HFFc6 (cell line): Measurements from ENCODE around the gene ANKRD13D. TPM values are rescaled to one million over a fixed set of nuclear protein-coding genes. Genes with fewer than 3 reads are reported as not detected.

Source experiments
- DNase-seq: peaks from one replicate; pipeline ENCODE4 v3.0.0-alpha.2; 2018
- H3K27ac Mint-ChIP-seq: 2 replicates; pipeline ENCODE4 v1.8.0; 2020; ENCODE audit warnings: mild to moderate bottlenecking, mixed read lengths
- H3K27me3 Mint-ChIP-seq: 2 replicates; pipeline ENCODE4 v1.8.0; 2021; ENCODE audit warnings: mild to moderate bottlenecking, moderate library complexity, mixed read lengths; ENCODE audit not compliant: insufficient read depth
- H3K36me3 Mint-ChIP-seq: 2 replicates; pipeline ENCODE4 v1.8.0; 2021; ENCODE audit warnings: low read depth, mixed read lengths
- H3K4me1 Mint-ChIP-seq: 2 replicates; pipeline ENCODE4 v1.8.0; 2020; ENCODE audit warnings: low read depth, mixed read lengths
- H3K4me3 Mint-ChIP-seq: 2 replicates; pipeline ENCODE4 v1.8.0; 2020; ENCODE audit warnings: mild to moderate bottlenecking, moderate library complexity, mixed read lengths
- H3K9me3 Mint-ChIP-seq: 2 replicates; pipeline ENCODE4 v1.8.0; 2020; ENCODE audit warnings: mild to moderate bottlenecking, mixed read lengths
- CTCF ChIP-seq: fragments of 200-600 bp; sonication (generic); IDR thresholded peaks from 2 replicates; pipeline ENCODE4 v1.5.0; 2021; ENCODE audit warnings: antibody characterized with exemption, mild to moderate bottlenecking
- total RNA-seq, 6 experiments: library from RNA; stranded (reverse); fragmentation: NEBNext Ultra II Directional; extraction: Animal tissue kit (Norgen Biotek cat#: 25700); gene quantifications; 2 replicates in 1 of 6; 3 replicates in 5 of 6; pipeline ENCODE4 v1.2.3, GENCODE V29; 2021

Gene ANKRD13D
- total RNA-seq, 6 experiments from 2014 or later, result 24.7 to 34.6 (median 26.4) TPM

GRCh38 chr11:67299471-67300191, 10.5 kb downstream of the ANKRD13D start:
- H3K9me3 Mint-ChIP-seq, result peaks cover 22% of the 10 kb centered on the region
- H3K36me3 Mint-ChIP-seq, result peaks cover 31% of the 10 kb centered on the region
- H3K4me3 Mint-ChIP-seq, result no peak overlapping the region
- H3K27me3 Mint-ChIP-seq, result no peaks in the 10 kb centered on the region
- TF ChIP-seq CTCF, result no peak
- no peak overlapping the region for H3K27ac Mint-ChIP-seq
- DNase-seq, result no peak
- H3K4me1 Mint-ChIP-seq, result peaks cover 2% of the 10 kb centered on the region; the same call in 1 of the 2 replicates

- Mint-ChIP-seq H3K4me3 (no peak overlapping the region), H3K9me3 (peaks cover 17% of the 10 kb centered on the region), H3K27ac (no peak overlapping the region), H3K36me3 (peaks cover 24% of the 10 kb centered on the region), H3K27me3 (no peaks in the 10 kb centered on the region), H3K4me1 (peaks cover 5% of the 10 kb centered on the region; the same call in 1 of the 2 replicates)
- no peak for TF ChIP-seq CTCF
- no peak for DNase-seq
Measured at GRCh38 chr11:67300256-67300755, 11.2 kb downstream of the ANKRD13D start.

GRCh38 chr11:67300756-67301312, 11.7 kb downstream of the ANKRD13D start:
- H3K9me3 Mint-ChIP-seq, result peaks cover 13% of the 10 kb centered on the region
- no peaks in the 10 kb centered on the region for H3K27me3 Mint-ChIP-seq
- H3K27ac Mint-ChIP-seq, result no peak overlapping the region
- peaks cover 5% of the 10 kb centered on the region; the same call in 1 of the 2 replicates for H3K4me1 Mint-ChIP-seq
- no peak overlapping the region for H3K4me3 Mint-ChIP-seq
- DNase-seq, result no peak
- H3K36me3 Mint-ChIP-seq, result peaks cover 19% of the 10 kb centered on the region
- TF ChIP-seq CTCF, result no peak

- Mint-ChIP-seq H3K9me3 (peaks cover 7% of the 10 kb centered on the region), H3K36me3 (peaks cover 13% of the 10 kb centered on the region), H3K4me1 (peaks cover 5% of the 10 kb centered on the region; the same call in 1 of the 2 replicates), H3K4me3 (no peak overlapping the region), H3K27ac (no peak overlapping the region), H3K27me3 (no peaks in the 10 kb centered on the region)
- no peak for DNase-seq
- TF ChIP-seq CTCF, result no peak
Measured at GRCh38 chr11:67301313-67301921, 12.3 kb downstream of the ANKRD13D start.

- Mint-ChIP-seq H3K36me3 (peaks cover 7% of the 10 kb centered on the region), H3K27ac (no peak overlapping the region)
- TF ChIP-seq CTCF, result no peak
Measured at GRCh38 chr11:67301951-67302516, 12.9 kb downstream of the ANKRD13D start.

More at GRCh38 chr11:67301951-67302516, 12.9 kb downstream of the ANKRD13D start:
- no peak for DNase-seq
- H3K4me1 Mint-ChIP-seq, result peaks cover 5% of the 10 kb centered on the region; the same call in 1 of the 2 replicates
- 0 out of 2 replicates have a peak, but pooled peaks cover 1% of the 10 kb centered on the region for H3K9me3 Mint-ChIP-seq
- H3K4me3 Mint-ChIP-seq, result peak overlapping the region; percentile 30; the same call in 1 of the 2 replicates
- H3K27me3 Mint-ChIP-seq, result no peaks in the 10 kb centered on the region
